Measurements from ENCODE around the gene SLC35A1.

DNA sequence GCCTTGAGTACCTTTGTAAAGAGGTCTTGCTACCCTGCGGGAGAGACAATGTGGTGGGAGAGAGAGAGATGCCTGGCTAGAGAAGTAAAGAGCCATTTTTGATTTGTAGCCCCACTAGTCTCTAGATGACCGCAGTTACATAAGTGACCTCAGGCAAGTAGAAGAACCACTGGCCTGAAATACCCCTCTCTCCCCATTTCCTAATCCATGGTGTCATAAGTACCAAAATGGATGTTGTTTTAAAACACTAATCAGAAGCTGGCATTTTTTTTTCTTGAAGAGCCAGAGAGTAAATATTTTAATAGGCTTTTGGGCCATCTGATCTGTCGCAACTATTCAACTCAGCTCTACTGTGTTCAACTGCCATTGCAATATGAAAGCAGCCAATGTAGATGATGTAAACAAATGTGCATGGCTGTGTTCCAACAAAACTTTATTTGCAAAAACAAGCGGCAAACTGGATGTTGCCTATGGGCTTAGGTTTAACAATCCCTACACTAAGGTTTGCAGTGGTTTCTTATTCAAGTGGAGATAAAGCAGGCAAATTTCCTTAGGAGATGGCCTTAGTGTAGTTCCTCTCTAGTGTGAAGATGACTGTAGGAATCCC is 80.5 kb downstream of the SLC35A1 start:
- TF ChIP-seq, protein P1, sequence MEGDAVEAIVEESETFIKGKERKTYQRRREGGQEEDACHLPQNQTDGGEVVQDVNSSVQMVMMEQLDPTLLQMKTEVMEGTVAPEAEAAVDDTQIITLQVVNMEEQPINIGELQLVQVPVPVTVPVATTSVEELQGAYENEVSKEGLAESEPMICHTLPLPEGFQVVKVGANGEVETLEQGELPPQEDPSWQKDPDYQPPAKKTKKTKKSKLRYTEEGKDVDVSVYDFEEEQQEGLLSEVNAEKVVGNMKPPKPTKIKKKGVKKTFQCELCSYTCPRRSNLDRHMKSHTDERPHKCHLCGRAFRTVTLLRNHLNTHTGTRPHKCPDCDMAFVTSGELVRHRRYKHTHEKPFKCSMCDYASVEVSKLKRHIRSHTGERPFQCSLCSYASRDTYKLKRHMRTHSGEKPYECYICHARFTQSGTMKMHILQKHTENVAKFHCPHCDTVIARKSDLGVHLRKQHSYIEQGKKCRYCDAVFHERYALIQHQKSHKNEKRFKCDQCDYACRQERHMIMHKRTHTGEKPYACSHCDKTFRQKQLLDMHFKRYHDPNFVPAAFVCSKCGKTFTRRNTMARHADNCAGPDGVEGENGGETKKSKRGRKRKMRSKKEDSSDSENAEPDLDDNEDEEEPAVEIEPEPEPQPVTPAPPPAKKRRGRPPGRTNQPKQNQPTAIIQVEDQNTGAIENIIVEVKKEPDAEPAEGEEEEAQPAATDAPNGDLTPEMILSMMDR (IDR thresholded peaks at IDR 0.05) = no peak
- TF ChIP-seq POLR2A (IDR thresholded peaks at IDR 0.05) = no peak
- TF ChIP-seq EP300 (IDR thresholded peaks at IDR 0.05) = no peak
- no peak for TF ChIP-seq POLR2AphosphoS5 (IDR thresholded peaks at IDR 0.05)
